Measurements from ENCODE around the gene PPM1A.

The PPM1A gene

GRCh38 chr14:60252630-60253029 is 3.6 kb downstream of the PPM1A start:
- TF ChIP-seq CTCF (IDR thresholded peaks at IDR 0.05; ENCODE audit: poor library complexity, severe bottlenecking) = no peak
- no peaks in the 10 kb centered on the region for H3K27me3 ChIP-seq (ENCODE audit: insufficient read depth, poor library complexity, severe bottlenecking)
- no peak for ATAC-seq (ENCODE audit: low read depth)
- H3K4me3 ChIP-seq (ENCODE audit: severe bottlenecking) = no peak overlapping the region
- H3K4me1 ChIP-seq (ENCODE audit: insufficient read depth, poor library complexity, severe bottlenecking) = peaks cover 31% of the 10 kb centered on the region
- peaks cover 11% of the 10 kb centered on the region for H3K36me3 ChIP-seq (ENCODE audit: low read depth)
- no peaks in the 10 kb centered on the region for H3K9me3 ChIP-seq (ENCODE audit: severe bottlenecking)
- no peak overlapping the region for H3K27ac ChIP-seq (ENCODE audit: poor library complexity, severe bottlenecking)
- DNase-seq (ENCODE audit: low spot score) = no peak

- no peak for TF ChIP-seq CTCF (IDR thresholded peaks at IDR 0.05; ENCODE audit: poor library complexity, severe bottlenecking)
- Histone ChIP-seq H3K27ac (ENCODE audit: poor library complexity, severe bottlenecking) (no peak overlapping the region), H3K4me3 (ENCODE audit: severe bottlenecking) (no peak overlapping the region), H3K4me1 (ENCODE audit: insufficient read depth, poor library complexity, severe bottlenecking) (peaks cover 28% of the 10 kb centered on the region), H3K36me3 (ENCODE audit: low read depth) (peaks cover 11% of the 10 kb centered on the region), H3K27me3 (ENCODE audit: insufficient read depth, poor library complexity, severe bottlenecking) (no peaks in the 10 kb centered on the region), H3K9me3 (ENCODE audit: severe bottlenecking) (no peaks in the 10 kb centered on the region)
- ATAC-seq (ENCODE audit: low read depth) (no peak), DNase-seq (ENCODE audit: low spot score) (no peak)
Observed at GRCh38 chr14:60253649-60254048, 4.6 kb downstream of the PPM1A start.

GRCh38 chr14:60254176-60254575 is 5.2 kb downstream of the PPM1A start:
- Histone ChIP-seq H3K4me3 (ENCODE audit: severe bottlenecking) (no peak overlapping the region), H3K27me3 (ENCODE audit: insufficient read depth, poor library complexity, severe bottlenecking) (no peaks in the 10 kb centered on the region), H3K27ac (ENCODE audit: poor library complexity, severe bottlenecking) (no peak overlapping the region), H3K4me1 (ENCODE audit: insufficient read depth, poor library complexity, severe bottlenecking) (peaks cover 30% of the 10 kb centered on the region), H3K9me3 (ENCODE audit: severe bottlenecking) (no peaks in the 10 kb centered on the region), H3K36me3 (ENCODE audit: low read depth) (peaks cover 11% of the 10 kb centered on the region)
- no peak for TF ChIP-seq CTCF (IDR thresholded peaks at IDR 0.05; ENCODE audit: poor library complexity, severe bottlenecking)
- ATAC-seq (ENCODE audit: low read depth) (no peak), DNase-seq (ENCODE audit: low spot score) (no peak)

- H3K4me3 ChIP-seq (ENCODE audit: severe bottlenecking) = no peak overlapping the region
- peaks cover 6% of the 10 kb centered on the region for H3K4me1 ChIP-seq (ENCODE audit: insufficient read depth, poor library complexity, severe bottlenecking)
- TF ChIP-seq CTCF (IDR thresholded peaks at IDR 0.05; ENCODE audit: poor library complexity, severe bottlenecking) = no peak
- peaks cover 3% of the 10 kb centered on the region; the same call in 1 of the 2 replicates for H3K36me3 ChIP-seq (ENCODE audit: low read depth)
- no peaks in the 10 kb centered on the region for H3K27me3 ChIP-seq (ENCODE audit: insufficient read depth, poor library complexity, severe bottlenecking)
- H3K27ac ChIP-seq (ENCODE audit: poor library complexity, severe bottlenecking) = no peak overlapping the region
- ATAC-seq (ENCODE audit: low read depth) = no peak
- no peaks in the 10 kb centered on the region for H3K9me3 ChIP-seq (ENCODE audit: severe bottlenecking)
- no peak for DNase-seq (ENCODE audit: low spot score)
Observed at GRCh38 chr14:60257865-60258264, 8.8 kb downstream of the PPM1A start.

- ATAC-seq (ENCODE audit: low read depth) (no peak), DNase-seq (ENCODE audit: low spot score) (no peak)
- Histone ChIP-seq H3K9me3 (ENCODE audit: severe bottlenecking) (no peaks in the 10 kb centered on the region), H3K4me1 (ENCODE audit: insufficient read depth, poor library complexity, severe bottlenecking) (no peaks in the 10 kb centered on the region), H3K4me3 (ENCODE audit: severe bottlenecking) (no peak overlapping the region), H3K27me3 (ENCODE audit: insufficient read depth, poor library complexity, severe bottlenecking) (no peaks in the 10 kb centered on the region), H3K36me3 (ENCODE audit: low read depth) (peaks cover 5% of the 10 kb centered on the region; the same call in 1 of the 2 replicates), H3K27ac (ENCODE audit: poor library complexity, severe bottlenecking) (no peak overlapping the region)
- TF ChIP-seq CTCF (IDR thresholded peaks at IDR 0.05; ENCODE audit: poor library complexity, severe bottlenecking) = no peak
Observed at GRCh38 chr14:60265163-60265562, 16.1 kb downstream of the PPM1A start.

Data from RWPE2 (cell line).